Embryonic facial prominence (tissue), 1 donor: ENCODE measurements around the gene ZNF346.
"Not testable (repeated sequence)": the region's sequence is repeated elsewhere in the genome, so short reads cannot be mapped to it uniquely, and the experiment has no call there.

Experiments used
- DNase-seq: peaks from one replicate; pipeline ENCODE4 v3.0.0-alpha.2; 2016; ENCODE audit errors: extremely low spot score

Gene ZNF346

GRCh38 chr5:177010153-177010552 lies 12.3 kb upstream of the ZNF346 start:
- no peak for DNase-seq

- no peak for DNase-seq
Measured at GRCh38 chr5:177015156-177015555, 7.3 kb upstream of the ZNF346 start.

GRCh38 chr5:177018341-177018740 lies 4.2 kb upstream of the ZNF346 start:
- DNase-seq, result no peak

DNA sequence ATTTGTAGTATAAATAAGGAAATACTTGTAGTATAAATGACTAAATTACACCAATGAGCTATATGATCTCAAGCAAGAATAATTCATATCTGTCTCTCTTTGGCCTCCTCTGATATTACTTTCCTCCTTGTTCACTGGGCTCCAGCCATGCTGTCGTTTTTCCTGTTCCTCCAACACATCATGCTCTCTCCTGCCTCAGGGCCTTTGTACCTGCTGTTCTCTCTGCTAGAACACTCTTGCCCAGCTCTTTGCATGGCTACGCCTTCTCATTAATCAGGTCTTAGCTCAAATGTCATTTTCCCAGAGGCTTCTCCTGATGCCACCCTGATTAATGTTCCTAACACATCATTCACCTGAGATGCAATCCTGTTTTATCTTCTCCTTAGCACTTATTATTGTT lies 2.5 kb upstream of the ZNF346 start:
- DNase-seq, result no peak

- no peak for DNase-seq
Measured at GRCh38 chr5:177023303-177023664, 788 bp downstream of the ZNF346 start.

DNA sequence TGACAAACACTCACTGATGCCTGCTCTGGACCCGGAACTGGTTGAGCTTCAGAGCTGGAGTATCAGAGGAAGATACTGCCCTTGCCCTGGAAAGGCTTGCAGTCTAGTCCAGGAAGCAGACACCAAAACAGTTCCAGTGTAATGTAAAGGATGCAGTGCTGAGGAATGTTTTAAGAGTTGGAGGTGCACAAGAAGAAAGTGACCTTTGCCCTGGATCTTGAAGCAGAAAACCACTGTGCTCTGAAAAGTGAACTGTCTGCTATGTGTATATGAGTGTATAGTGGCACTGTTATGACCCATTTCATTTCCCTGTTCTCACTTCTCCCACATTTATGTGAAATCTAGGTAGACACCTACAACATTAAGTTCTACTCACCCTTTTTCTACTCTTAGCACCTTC lies 2.1 kb downstream of the ZNF346 start:
- no peak for DNase-seq

DNA sequence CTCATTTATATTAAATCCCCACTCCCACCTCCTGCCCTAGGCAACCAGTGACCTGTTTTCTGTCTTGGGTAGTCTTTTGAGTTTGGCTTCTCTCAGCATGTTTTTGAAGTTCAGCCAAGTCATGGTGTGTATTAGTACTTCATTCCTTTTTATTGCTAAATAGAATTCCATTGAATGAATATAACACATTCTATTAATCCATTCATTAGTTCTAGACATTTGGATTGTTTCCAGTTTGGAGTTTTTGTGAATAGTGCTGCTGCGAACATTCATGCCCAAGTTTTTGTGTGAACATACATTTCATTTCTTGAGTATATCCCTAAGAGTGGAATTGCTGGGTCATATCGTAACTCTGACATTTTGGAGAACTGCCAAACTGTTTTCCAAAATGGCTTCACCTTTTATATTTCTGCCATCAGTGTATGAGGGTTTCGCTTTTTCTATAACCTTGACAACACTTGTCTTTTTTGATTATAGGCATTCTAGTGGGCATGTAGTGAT lies 2.7 kb downstream of the ZNF346 start:
- no peak for DNase-seq

GRCh38 chr5:177027665-177028064 lies 5.2 kb downstream of the ZNF346 start:
- no peak for DNase-seq

- no peak for DNase-seq
Measured at GRCh38 chr5:177029498-177029897, 7.0 kb downstream of the ZNF346 start.

GRCh38 chr5:177035976-177036375 lies 13.5 kb downstream of the ZNF346 start:
- DNase-seq, result no peak

GRCh38 chr5:177036443-177036842 lies 13.9 kb downstream of the ZNF346 start:
- DNase-seq, result no peak

DNA sequence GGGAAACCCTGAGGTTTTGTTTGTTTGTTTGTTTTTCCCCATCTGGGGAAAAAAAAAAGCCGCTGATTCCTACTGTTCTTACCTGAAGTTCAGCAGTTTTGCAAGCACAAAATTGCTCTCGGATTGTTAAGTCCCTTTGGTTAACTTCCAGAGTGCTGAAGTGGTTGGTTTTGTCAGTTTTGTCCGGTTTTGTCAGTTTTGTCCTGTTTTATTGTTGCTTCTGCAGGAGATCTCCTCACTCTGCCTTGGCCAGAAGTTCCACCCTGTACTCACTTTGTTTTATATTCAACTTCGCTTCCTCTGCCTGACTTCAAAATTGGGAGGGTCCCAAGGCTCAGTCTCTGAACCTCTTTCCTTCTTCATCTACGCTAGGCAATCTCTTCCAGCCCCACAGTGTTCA lies 14.4 kb downstream of the ZNF346 start:
- DNase-seq, result no peak

- DNase-seq, result no peak
Measured at GRCh38 chr5:177040814-177041420, 18.4 kb downstream of the ZNF346 start.

GRCh38 chr5:177041936-177042335 lies 19.4 kb downstream of the ZNF346 start:
- no peak for DNase-seq

- DNase-seq, result no peak
Measured at GRCh38 chr5:177043114-177043513, 20.6 kb downstream of the ZNF346 start.

- no peak for DNase-seq
Measured at GRCh38 chr5:177043958-177044357, 21.5 kb downstream of the ZNF346 start.

DNA sequence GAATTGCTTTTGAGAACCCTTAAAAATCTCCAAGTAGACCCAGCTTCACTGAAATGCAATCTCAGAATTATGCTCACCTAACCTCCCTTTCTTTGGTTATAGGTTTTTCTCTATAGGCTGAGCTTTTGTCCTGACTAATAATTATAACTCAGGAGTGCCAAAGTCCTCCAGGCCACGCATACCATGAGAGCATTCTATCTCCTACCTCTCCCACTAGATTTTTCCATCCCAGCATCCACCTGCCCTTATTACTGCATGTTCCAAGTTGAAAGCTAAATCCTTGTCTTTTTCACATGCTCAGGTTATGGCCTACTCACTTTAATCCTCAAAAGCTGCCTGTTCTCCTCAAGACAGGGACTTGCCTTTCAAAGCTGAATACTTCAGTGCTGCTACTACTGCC lies 22.1 kb downstream of the ZNF346 start:
- DNase-seq, result no peak

DNA sequence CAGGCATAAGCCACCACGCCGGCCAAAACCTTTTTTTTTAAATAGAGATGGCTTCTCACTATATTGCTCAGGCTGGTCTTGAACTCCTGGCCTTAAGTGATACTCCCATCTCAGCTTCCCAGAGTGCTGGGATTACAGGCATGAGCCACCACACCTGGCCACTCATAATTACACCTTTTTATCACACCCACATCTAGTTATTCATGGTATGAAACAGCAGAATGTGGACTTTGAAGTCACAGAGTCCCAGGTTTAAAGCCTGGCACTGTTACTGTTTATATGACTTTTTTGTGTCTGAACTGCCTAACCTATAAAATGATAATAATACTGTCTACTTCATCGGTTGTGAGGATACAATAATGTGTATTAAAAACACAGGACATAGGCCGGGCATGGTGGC lies 23.1 kb downstream of the ZNF346 start:
- no peak for DNase-seq

- DNase-seq, result not testable (repeated sequence)
Measured at GRCh38 chr5:177048531-177048930, 26.0 kb downstream of the ZNF346 start.

- DNase-seq, result no peak
Measured at GRCh38 chr5:177049285-177049684, 26.8 kb downstream of the ZNF346 start.

- DNase-seq, result no peak
Measured at GRCh38 chr5:177064500-177065277, 42.2 kb downstream of the ZNF346 start.

DNA sequence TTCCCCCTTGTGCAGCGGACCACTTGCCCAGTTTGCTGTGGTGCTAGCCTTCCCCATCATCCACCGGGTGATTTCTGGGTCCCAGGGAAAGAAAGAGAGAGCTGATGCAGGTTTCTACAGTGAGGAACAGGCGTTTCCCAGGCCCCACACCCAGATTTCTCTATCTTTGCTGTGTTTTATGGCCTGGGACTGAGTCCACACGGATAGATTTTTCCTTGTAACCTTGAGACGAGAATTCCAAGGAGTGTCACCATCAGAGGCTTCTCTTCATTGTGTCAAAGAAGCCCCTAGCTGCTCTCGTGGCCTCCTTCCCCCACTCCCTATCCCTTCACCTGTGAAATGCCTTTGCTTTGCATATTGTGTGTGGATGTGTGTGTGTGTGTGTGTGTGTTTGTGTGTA lies 43.0 kb downstream of the ZNF346 start:
- DNase-seq, result no peak

GRCh38 chr5:177066224-177066623 lies 43.7 kb downstream of the ZNF346 start:
- no peak for DNase-seq

GRCh38 chr5:177067503-177067902 lies 45.0 kb downstream of the ZNF346 start:
- no peak for DNase-seq
